ENCODE results near the gene CDX2.
A peak's percentile ranks its signal among the peaks of the same experiment; 100 is the strongest.

DNA sequence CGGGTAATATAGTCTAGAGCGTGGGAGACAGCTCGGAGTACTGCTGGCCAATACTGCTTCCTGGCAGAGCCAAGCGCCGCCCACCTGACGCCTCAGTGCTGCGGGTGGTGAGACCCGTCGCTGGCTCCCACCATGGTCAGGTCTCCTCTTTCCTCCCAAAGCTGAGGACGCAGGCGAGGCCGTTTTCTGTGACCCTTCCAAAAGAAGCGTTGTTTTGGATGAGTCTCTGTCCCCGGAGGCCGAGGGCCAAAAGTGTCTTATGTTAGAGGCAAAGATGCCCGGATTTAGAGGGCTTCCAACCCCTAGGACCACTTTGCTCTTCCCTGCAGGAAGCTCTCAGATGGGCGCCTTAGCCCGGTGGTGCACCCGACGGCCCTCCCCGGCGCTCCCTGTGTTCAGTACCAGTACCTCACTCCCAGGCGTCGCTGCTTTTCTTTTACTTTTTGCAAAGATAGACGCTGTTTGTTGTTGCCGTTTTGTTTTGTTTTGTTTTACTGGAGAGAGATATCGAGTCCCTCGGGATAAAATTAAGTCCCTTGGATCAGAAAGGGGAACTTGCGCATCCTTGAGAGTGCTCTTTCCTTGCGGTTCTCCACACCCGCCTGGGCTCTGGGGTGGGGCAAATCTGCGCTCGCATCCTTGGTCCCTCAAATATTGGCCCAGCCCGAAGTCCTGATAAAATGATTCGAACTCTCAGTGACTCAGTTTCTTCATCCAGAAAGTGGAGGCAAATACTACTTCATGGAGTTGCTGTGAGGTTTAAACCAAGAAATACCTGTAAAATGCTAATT lies 42.3 kb downstream of the CDX2 start:
- TF ChIP-seq POLR2AphosphoS5 (IDR thresholded peaks at IDR 0.05; ENCODE audit: low read depth) = no peak
- TF ChIP-seq, protein P1, sequence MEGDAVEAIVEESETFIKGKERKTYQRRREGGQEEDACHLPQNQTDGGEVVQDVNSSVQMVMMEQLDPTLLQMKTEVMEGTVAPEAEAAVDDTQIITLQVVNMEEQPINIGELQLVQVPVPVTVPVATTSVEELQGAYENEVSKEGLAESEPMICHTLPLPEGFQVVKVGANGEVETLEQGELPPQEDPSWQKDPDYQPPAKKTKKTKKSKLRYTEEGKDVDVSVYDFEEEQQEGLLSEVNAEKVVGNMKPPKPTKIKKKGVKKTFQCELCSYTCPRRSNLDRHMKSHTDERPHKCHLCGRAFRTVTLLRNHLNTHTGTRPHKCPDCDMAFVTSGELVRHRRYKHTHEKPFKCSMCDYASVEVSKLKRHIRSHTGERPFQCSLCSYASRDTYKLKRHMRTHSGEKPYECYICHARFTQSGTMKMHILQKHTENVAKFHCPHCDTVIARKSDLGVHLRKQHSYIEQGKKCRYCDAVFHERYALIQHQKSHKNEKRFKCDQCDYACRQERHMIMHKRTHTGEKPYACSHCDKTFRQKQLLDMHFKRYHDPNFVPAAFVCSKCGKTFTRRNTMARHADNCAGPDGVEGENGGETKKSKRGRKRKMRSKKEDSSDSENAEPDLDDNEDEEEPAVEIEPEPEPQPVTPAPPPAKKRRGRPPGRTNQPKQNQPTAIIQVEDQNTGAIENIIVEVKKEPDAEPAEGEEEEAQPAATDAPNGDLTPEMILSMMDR (conservative IDR thresholded peaks at IDR 0.05; ENCODE audit: low read depth in 2 of 2) = peak in 1 of 2 experiments; percentile 17; a peak in 1 of 4 replicates
- TF ChIP-seq EZH2 (IDR thresholded peaks at IDR 0.05; ENCODE audit: low read depth, unreplicated experiment) = peak; percentile 99
- TF ChIP-seq, protein P2, sequence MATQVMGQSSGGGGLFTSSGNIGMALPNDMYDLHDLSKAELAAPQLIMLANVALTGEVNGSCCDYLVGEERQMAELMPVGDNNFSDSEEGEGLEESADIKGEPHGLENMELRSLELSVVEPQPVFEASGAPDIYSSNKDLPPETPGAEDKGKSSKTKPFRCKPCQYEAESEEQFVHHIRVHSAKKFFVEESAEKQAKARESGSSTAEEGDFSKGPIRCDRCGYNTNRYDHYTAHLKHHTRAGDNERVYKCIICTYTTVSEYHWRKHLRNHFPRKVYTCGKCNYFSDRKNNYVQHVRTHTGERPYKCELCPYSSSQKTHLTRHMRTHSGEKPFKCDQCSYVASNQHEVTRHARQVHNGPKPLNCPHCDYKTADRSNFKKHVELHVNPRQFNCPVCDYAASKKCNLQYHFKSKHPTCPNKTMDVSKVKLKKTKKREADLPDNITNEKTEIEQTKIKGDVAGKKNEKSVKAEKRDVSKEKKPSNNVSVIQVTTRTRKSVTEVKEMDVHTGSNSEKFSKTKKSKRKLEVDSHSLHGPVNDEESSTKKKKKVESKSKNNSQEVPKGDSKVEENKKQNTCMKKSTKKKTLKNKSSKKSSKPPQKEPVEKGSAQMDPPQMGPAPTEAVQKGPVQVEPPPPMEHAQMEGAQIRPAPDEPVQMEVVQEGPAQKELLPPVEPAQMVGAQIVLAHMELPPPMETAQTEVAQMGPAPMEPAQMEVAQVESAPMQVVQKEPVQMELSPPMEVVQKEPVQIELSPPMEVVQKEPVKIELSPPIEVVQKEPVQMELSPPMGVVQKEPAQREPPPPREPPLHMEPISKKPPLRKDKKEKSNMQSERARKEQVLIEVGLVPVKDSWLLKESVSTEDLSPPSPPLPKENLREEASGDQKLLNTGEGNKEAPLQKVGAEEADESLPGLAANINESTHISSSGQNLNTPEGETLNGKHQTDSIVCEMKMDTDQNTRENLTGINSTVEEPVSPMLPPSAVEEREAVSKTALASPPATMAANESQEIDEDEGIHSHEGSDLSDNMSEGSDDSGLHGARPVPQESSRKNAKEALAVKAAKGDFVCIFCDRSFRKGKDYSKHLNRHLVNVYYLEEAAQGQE (IDR thresholded peaks at IDR 0.05; ENCODE audit: unreplicated experiment) = no peak
- peak; percentile 79 for TF ChIP-seq EZH2phosphoT487 (IDR thresholded peaks at IDR 0.05; ENCODE audit: unreplicated experiment)
- no peak for TF ChIP-seq JUNB (IDR thresholded peaks at IDR 0.05; ENCODE audit: unreplicated experiment)
- no peak for TF ChIP-seq STAT1 (IDR thresholded peaks at IDR 0.05; ENCODE audit: unreplicated experiment)
- TF ChIP-seq CREB1 (CRISPR knock-in tag; IDR thresholded peaks at IDR 0.05; ENCODE audit: low read depth) = no peak
- TF ChIP-seq, protein P3, sequence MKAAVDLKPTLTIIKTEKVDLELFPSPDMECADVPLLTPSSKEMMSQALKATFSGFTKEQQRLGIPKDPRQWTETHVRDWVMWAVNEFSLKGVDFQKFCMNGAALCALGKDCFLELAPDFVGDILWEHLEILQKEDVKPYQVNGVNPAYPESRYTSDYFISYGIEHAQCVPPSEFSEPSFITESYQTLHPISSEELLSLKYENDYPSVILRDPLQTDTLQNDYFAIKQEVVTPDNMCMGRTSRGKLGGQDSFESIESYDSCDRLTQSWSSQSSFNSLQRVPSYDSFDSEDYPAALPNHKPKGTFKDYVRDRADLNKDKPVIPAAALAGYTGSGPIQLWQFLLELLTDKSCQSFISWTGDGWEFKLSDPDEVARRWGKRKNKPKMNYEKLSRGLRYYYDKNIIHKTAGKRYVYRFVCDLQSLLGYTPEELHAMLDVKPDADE (IDR thresholded peaks at IDR 0.05) = no peak
- no peak for TF ChIP-seq ZNF114 (CRISPR knock-in tag; IDR thresholded peaks at IDR 0.05)
- TF ChIP-seq, protein P4, sequence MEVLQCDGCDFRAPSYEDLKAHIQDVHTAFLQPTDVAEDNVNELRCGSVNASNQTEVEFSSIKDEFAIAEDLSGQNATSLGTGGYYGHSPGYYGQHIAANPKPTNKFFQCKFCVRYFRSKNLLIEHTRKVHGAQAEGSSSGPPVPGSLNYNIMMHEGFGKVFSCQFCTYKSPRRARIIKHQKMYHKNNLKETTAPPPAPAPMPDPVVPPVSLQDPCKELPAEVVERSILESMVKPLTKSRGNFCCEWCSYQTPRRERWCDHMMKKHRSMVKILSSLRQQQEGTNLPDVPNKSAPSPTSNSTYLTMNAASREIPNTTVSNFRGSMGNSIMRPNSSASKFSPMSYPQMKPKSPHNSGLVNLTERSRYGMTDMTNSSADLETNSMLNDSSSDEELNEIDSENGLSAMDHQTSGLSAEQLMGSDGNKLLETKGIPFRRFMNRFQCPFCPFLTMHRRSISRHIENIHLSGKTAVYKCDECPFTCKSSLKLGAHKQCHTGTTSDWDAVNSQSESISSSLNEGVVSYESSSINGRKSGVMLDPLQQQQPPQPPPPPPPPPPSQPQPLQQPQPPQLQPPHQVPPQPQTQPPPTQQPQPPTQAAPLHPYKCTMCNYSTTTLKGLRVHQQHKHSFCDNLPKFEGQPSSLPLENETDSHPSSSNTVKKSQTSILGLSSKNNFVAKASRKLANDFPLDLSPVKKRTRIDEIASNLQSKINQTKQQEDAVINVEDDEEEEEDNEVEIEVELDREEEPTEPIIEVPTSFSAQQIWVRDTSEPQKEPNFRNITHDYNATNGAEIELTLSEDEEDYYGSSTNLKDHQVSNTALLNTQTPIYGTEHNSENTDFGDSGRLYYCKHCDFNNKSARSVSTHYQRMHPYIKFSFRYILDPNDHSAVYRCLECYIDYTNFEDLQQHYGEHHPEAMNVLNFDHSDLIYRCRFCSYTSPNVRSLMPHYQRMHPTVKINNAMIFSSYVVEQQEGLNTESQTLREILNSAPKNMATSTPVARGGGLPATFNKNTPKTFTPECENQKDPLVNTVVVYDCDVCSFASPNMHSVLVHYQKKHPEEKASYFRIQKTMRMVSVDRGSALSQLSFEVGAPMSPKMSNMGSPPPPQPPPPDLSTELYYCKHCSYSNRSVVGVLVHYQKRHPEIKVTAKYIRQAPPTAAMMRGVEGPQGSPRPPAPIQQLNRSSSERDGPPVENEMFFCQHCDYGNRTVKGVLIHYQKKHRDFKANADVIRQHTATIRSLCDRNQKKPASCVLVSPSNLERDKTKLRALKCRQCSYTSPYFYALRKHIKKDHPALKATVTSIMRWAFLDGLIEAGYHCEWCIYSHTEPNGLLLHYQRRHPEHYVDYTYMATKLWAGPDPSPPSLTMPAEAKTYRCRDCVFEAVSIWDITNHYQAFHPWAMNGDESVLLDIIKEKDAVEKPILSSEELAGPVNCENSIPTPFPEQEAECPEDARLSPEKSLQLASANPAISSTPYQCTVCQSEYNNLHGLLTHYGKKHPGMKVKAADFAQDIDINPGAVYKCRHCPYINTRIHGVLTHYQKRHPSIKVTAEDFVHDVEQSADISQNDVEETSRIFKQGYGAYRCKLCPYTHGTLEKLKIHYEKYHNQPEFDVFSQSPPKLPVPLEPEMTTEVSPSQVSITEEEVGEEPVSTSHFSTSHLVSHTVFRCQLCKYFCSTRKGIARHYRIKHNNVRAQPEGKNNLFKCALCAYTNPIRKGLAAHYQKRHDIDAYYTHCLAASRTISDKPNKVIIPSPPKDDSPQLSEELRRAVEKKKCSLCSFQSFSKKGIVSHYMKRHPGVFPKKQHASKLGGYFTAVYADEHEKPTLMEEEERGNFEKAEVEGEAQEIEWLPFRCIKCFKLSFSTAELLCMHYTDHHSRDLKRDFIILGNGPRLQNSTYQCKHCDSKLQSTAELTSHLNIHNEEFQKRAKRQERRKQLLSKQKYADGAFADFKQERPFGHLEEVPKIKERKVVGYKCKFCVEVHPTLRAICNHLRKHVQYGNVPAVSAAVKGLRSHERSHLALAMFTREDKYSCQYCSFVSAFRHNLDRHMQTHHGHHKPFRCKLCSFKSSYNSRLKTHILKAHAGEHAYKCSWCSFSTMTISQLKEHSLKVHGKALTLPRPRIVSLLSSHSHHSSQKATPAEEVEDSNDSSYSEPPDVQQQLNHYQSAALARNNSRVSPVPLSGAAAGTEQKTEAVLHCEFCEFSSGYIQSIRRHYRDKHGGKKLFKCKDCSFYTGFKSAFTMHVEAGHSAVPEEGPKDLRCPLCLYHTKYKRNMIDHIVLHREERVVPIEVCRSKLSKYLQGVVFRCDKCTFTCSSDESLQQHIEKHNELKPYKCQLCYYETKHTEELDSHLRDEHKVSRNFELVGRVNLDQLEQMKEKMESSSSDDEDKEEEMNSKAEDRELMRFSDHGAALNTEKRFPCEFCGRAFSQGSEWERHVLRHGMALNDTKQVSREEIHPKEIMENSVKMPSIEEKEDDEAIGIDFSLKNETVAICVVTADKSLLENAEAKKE (CRISPR knock-in tag; IDR thresholded peaks at IDR 0.05) = no peak
